Activated CD8-positive, alpha-beta memory T cell treated with anti-CD3 and anti-CD28 coated beads, Interleukin-2, amount 10 ng/mL, durations not matched to agents 7 days and 5 days (primary cell): ENCODE measurements around the gene MACROD2. TPM values are rescaled to one million over a fixed set of nuclear protein-coding genes. Genes with fewer than 3 reads are reported as not detected.

Experiments
- ATAC-seq: fragments of 150-1000 bp; cut with Tn5 transposase; one replicate; pipeline ENCODE4 v1.10.0; 2021; ENCODE audit warnings: moderate library complexity
- CTCF ChIA-PET: fragments of 350-600 bp; sonication (Branson Sonifier 250); formaldehyde crosslinking; loops from one replicate; lab custom pipeline; 2021; ENCODE audit warnings: antibody characterized with exemption; lab: Charles Lee
- DNase-seq: peaks from one replicate; pipeline ENCODE4 v3.0.0-alpha.2; 2020
- H3K27ac Mint-ChIP-seq: one replicate; pipeline ENCODE4 v1.8.0; 2021; ENCODE audit warnings: mild to moderate bottlenecking, mixed read lengths
- H3K27me3 Mint-ChIP-seq: one replicate; pipeline ENCODE4 v1.8.0; 2021; ENCODE audit warnings: mixed read lengths
- H3K36me3 Mint-ChIP-seq: one replicate; pipeline ENCODE4 v1.8.0; 2021; ENCODE audit warnings: mild to moderate bottlenecking, mixed read lengths
- H3K4me1 Mint-ChIP-seq: one replicate; pipeline ENCODE4 v1.8.0; 2021; ENCODE audit warnings: mixed read lengths
- H3K4me3 Mint-ChIP-seq: one replicate; pipeline ENCODE4 v1.8.0; 2021; ENCODE audit warnings: mild to moderate bottlenecking, moderate library complexity, mixed read lengths
- H3K9me3 Mint-ChIP-seq: one replicate; pipeline ENCODE4 v1.8.0; 2022; ENCODE audit warnings: low read depth, mixed read lengths
- total RNA-seq, 2 experiments: library from RNA; stranded (reverse); gene quantifications; one replicate each; pipeline ENCODE4 v1.2.3, GENCODE V29; 2021

The MACROD2 gene
- total RNA-seq, 2 experiments from 2014 or later: not detected

DNA sequence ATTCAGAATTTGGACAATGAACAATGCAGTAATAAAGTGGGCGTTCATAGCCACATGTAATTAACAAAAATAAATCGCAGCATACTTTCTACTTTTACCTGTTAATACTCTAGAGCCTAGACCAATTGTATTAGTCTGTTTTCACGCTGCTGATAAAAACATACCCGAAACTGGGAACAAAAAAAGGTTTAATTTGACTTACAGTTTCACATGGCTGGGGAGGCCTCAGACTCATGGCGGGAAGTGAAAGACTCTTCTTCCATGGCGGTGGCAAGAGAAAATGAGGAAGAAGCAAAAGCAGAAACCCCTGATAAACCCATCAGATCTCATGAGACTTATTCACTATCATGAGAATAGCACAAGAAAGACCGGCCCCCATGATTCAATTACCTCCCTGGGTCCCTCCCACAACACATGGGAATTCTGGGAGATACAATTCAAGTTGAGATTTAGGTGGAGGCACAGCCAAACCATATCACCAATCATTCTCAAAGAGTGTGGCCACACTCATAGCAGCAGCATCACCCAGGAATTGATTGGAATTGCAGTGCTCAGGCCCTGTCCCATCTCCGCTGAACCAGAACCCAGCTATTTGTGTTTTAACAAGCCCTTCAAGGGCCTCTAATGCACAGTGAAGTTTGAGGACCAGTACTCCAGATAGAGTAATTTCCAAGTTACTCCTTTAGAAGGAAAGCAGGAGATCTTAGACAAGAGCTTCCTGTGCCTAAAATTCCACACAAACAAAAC lies 1927.9 kb downstream of the MACROD2 start:
- Mint-ChIP-seq H3K27ac (no peak overlapping the region), H3K4me3 (no peak overlapping the region), H3K4me1 (no peaks in the 10 kb centered on the region), H3K27me3 (no peaks in the 10 kb centered on the region), H3K9me3 (peaks cover 12% of the 10 kb centered on the region), H3K36me3 (no peaks in the 10 kb centered on the region)
- CTCF ChIA-PET: no interaction called here
- DNase-seq: no peak
- ATAC-seq: no peak

DNA sequence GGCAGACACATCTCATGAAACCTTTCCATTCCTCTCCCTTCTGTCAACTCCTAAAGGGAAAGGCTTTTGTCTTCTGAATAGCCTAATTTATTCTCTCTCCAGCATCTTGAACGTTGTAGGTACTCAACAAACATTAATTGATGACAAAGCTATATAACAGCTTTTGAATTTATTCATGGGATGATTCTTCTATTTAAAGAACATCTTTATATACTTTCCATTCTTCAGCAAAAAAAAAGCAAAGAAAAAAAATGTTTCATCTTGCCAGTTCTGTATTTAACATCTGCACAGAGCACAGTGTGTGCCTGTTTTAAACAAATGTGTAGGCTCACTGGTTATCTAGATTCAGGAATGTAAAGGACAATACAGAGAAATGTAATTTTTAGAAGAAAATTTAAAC lies 1929.2 kb downstream of the MACROD2 start:
- CTCF ChIA-PET: no interaction called here
- Mint-ChIP-seq H3K4me3 (no peak overlapping the region), H3K27ac (no peak overlapping the region)

DNA sequence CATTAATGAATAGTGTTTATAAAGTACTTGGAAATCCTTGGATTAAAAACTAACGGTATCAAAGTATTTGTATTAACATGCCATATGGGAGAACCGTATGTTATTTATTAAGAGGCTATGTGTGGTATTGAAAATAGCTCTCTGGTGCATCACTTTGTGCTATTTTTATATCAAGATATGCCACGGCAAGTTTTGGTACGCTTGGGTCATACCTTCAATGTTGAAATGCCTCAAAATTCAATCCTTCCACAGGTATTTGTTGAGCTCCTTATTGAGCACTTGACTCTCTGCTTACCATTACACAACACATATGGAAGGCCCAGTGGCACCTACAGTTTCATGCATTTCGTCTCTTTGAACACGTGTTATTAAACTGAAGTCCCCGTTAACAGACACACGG lies 1930.1 kb downstream of the MACROD2 start:
- DNase-seq (no peak), ATAC-seq (no peak)
- H3K9me3 Mint-ChIP-seq: peaks cover 12% of the 10 kb centered on the region
- H3K4me3 Mint-ChIP-seq: no peak overlapping the region
- H3K36me3 Mint-ChIP-seq: no peaks in the 10 kb centered on the region
- no peak overlapping the region for H3K27ac Mint-ChIP-seq
- no peaks in the 10 kb centered on the region for H3K27me3 Mint-ChIP-seq
- H3K4me1 Mint-ChIP-seq: no peaks in the 10 kb centered on the region
- CTCF ChIA-PET: no interaction called here

More for the DNA sequence above, 1929.2 kb downstream of the MACROD2 start:
- Mint-ChIP-seq H3K36me3 (no peaks in the 10 kb centered on the region), H3K9me3 (peaks cover 12% of the 10 kb centered on the region), H3K27me3 (no peaks in the 10 kb centered on the region), H3K4me1 (no peaks in the 10 kb centered on the region)
- DNase-seq: no peak
- no peak for ATAC-seq

DNA sequence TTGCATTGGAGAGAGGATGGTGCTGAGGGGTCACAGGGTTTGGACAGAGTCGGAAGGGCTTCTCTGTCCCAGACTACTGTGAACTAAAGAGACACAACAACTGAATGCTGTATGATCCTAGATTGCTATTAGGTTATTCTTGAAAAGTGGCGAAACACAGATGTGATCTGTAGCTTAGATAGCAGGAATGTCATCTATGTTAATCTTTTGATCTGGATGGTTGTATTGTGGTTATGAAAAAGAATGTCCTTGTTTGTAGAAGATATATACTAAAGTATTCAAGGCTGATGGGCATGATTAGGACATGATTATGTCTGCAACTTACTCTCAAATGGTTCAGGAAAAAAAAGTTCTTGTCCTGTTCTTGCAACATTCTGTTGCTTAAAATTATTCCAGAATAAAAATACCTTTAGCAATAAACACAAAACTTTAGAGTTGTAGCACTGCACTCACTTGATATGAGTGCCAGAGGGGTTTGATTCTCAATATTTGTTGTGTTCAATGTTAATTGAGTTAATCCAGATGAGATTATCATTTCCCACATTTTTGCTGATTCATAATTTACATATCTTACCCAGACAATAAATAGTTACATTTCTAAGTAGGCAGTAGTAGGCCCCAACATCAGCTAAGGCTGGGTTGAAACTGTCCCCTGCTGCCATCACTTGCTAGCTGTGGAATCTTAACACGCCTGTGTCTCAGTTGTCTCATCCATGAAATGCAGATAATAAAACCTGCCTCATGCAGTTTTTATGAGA lies 1932.8 kb downstream of the MACROD2 start:
- H3K27me3 Mint-ChIP-seq: no peaks in the 10 kb centered on the region
- no peak overlapping the region for H3K27ac Mint-ChIP-seq
- H3K9me3 Mint-ChIP-seq: peaks cover 7% of the 10 kb centered on the region
- no peaks in the 10 kb centered on the region for H3K4me1 Mint-ChIP-seq
- DNase-seq (no peak), ATAC-seq (no peak)
- no peaks in the 10 kb centered on the region for H3K36me3 Mint-ChIP-seq
- H3K4me3 Mint-ChIP-seq: no peak overlapping the region
- CTCF ChIA-PET: no interaction called here

DNA sequence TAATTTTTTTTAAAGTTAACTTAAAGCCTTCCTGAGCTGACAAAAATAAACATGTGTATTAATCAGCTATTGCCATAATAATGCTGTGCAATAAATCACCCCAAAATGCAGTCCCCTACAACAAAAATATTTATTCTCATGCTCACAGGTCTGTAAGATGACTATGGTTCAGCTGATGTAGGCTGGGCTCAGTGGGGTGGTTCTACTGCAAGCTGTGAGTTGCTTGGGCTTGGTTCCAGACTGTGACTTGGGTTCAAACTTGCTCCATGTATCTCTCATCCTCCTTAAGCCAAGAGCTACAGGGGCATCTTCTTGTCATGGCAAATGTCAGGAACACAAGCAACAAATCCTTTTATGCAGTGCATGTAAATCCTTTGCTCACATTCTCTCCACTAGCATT lies 1933.6 kb downstream of the MACROD2 start:
- no peaks in the 10 kb centered on the region for H3K4me1 Mint-ChIP-seq
- no peaks in the 10 kb centered on the region for H3K36me3 Mint-ChIP-seq
- ATAC-seq (no peak), DNase-seq (no peak)
- H3K27me3 Mint-ChIP-seq: no peaks in the 10 kb centered on the region
- H3K27ac Mint-ChIP-seq: no peak overlapping the region
- CTCF ChIA-PET: no interaction called here
- H3K9me3 Mint-ChIP-seq: peaks cover 7% of the 10 kb centered on the region
- no peak overlapping the region for H3K4me3 Mint-ChIP-seq

DNA sequence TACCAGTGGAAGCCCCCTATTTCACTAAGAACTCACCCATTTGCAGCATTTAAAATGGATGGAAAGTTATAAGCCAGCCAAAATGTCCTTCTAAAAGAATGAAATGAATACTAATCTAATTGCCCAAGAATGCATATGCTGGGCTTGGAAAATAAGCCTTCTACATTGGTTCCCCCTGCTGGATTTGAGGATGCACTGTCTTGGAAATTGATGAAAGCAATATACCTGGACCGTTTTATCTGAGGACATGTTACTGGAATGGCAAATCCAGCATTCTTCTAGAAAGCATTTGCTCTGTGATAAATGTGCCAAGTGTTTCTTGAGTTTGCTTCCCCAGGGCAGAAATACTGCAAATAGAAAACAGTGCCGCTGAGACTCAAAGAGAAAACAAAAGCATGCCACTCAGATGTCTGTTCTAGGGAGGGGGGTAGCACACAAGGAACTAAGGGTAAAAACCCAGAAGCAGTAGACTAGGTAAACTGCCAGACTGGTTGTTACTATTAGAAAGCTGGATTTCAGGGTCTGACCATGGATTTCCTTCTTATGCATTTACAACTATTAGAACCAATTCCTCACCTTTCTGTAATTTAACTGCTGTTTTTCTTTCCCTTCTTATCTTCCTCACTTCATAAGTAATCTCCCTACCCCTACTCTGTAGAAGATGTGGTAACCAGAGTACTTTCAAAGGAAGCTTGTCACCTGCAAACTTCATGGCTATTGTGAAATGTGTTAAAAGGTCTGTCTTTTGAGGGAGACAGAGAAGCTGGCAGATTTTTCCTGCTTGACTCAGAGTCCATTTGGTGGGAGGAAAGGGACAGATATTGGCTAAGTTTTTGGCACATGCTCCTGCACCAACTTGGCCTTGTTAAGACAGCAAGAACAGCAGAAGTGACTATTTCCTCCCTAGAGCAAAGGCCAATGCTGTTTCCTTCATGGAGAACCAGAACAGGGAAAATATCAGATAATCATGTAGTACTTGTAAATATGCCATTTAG lies 1935.3 kb downstream of the MACROD2 start:
- Mint-ChIP-seq H3K36me3 (no peaks in the 10 kb centered on the region), H3K9me3 (peaks cover 7% of the 10 kb centered on the region), H3K4me1 (no peaks in the 10 kb centered on the region), H3K27me3 (no peaks in the 10 kb centered on the region), H3K4me3 (no peak overlapping the region), H3K27ac (no peak overlapping the region)
- CTCF ChIA-PET: no interaction called here
- DNase-seq (no peak), ATAC-seq (no peak)

DNA sequence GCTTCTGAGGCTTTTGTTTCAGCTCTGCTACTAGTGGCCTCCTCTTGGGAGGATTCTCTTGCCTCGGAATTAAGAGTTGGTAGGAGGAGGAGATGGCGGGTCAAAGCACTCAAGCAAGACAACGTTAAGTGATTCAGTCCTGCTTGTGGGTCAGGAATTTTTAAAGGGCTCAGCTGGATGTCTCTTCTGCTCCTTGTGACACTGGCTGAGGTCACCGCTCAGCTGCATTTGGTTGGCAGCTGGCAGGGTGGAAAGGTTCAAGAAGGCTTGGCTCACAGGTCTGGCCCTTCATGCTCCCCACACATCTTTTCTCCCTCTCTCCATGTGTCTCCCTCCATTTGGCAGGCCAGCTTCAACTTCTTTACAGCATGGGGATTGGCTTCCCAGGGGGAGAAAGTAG lies 1936.6 kb downstream of the MACROD2 start:
- Mint-ChIP-seq H3K27me3 (no peaks in the 10 kb centered on the region), H3K4me3 (no peak overlapping the region), H3K4me1 (no peaks in the 10 kb centered on the region), H3K27ac (no peak overlapping the region), H3K36me3 (no peaks in the 10 kb centered on the region), H3K9me3 (no peaks in the 10 kb centered on the region)
- DNase-seq: no peak
- CTCF ChIA-PET: no interaction called here
- no peak for ATAC-seq

DNA sequence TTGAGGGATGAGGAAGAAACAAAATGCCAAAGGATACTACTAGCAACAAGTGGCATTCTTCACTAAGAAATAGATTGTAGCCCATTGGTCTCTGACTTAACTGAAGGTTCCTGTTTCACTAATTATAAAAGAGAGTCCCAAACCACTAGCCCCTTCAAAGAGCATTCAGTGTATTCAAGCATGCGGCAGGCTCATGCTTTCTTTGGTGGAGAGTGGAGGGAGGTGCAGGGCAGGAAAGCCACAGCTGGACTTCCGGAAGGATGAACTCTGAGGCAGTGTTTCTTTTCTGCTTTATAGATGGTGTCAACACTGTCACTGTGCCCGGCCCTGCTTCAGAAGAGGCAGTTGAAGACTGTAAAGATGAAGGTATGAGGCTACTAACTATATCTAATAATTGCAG lies 1941.9 kb downstream of the MACROD2 start:
- Mint-ChIP-seq H3K27ac (no peak overlapping the region), H3K36me3 (no peaks in the 10 kb centered on the region), H3K4me1 (no peaks in the 10 kb centered on the region), H3K27me3 (no peaks in the 10 kb centered on the region), H3K9me3 (peaks cover 5% of the 10 kb centered on the region), H3K4me3 (no peak overlapping the region)
- CTCF ChIA-PET: no interaction called here
- ATAC-seq (no peak), DNase-seq (no peak)

DNA sequence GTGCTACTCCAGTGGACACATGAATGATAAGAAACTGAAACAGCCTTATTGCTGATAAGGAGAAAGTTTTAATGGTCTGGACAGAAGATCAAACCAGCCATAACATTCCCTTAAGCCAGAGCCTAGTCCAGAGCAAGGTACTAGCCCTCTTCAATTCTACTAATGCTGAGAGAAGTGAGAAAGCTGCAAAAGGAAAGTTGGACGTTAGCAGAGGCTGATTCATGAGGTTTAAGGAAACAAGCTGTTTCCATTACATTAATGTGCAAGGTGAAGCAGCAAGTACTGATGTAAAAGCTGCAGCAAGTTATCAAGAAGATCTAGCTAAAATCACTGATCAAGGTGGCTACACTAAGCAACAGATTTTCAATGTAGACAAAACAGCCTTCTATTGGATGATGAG lies 1943.5 kb downstream of the MACROD2 start:
- ATAC-seq (no peak), DNase-seq (no peak)
- Mint-ChIP-seq H3K4me3 (no peak overlapping the region), H3K27me3 (no peaks in the 10 kb centered on the region), H3K4me1 (no peaks in the 10 kb centered on the region), H3K9me3 (peaks cover 5% of the 10 kb centered on the region), H3K36me3 (no peaks in the 10 kb centered on the region), H3K27ac (no peak overlapping the region)
- CTCF ChIA-PET: no interaction called here

DNA sequence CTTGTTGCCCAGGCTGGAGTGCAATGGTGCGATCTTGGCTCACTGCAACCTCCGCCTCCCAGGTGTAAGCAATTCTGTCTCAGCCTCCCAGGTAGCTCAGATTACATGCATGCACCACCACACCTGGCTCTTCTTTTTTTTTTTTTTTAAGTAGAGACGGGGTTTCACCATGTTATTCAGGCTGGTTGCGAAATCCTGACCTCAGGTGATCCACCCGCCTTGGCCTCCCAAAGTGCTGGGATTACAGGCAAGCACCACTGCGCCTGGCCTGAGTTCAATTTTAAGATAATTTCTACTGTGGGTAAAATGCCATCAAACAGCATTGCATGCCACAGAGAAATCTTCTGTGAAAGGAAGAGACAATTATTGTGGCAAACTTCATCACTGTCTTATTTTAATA lies 1944.8 kb downstream of the MACROD2 start:
- Mint-ChIP-seq H3K27ac (no peak overlapping the region), H3K4me1 (no peaks in the 10 kb centered on the region), H3K27me3 (no peaks in the 10 kb centered on the region), H3K9me3 (peaks cover 8% of the 10 kb centered on the region), H3K4me3 (no peak overlapping the region), H3K36me3 (no peaks in the 10 kb centered on the region)
- DNase-seq: no peak
- CTCF ChIA-PET: no interaction called here
- no peak for ATAC-seq

DNA sequence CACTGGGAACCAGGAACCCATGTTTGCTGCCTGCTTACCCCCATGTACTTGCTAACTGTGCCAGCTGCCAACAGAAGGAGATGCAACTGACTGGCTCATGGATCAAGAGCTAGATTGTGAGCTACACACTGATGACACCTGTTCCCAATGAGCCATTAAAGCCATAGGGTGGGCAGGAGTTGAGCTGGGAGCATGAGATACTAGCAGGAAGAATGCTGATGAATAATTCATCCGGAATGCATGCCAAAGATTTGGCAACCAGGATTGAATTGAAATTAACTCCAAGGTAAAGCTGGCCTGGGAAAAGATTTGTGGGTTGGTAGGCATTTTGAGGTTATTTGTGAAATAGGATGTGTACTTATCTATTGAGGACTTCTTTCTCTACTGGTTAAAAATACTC lies 1946.8 kb downstream of the MACROD2 start:
- Mint-ChIP-seq H3K9me3 (peaks cover 8% of the 10 kb centered on the region), H3K4me3 (no peak overlapping the region), H3K27ac (no peak overlapping the region), H3K36me3 (no peaks in the 10 kb centered on the region), H3K4me1 (no peaks in the 10 kb centered on the region), H3K27me3 (no peaks in the 10 kb centered on the region)
- no peak for ATAC-seq
- DNase-seq: no peak
- CTCF ChIA-PET: no interaction called here

DNA sequence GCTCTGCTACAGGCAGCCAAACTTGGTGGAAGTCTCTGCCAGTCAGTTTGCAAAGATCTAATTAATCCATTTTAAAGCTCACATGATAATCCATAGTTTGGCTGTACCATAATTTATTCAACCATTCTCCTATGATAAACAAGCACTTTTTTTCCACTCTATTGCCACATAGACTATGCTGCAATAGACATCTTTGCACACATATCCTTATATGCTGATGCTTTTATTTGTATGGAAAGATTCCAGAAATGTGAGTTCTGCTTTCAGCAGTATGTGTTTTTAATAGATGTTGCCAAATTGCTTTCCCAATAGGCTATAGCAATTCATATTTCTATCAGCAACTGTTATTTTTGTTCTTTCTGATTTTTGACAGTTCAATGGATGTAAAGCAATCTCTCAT lies 1950.0 kb downstream of the MACROD2 start:
- ATAC-seq: no peak
- DNase-seq: no peak
- Mint-ChIP-seq H3K36me3 (no peaks in the 10 kb centered on the region), H3K9me3 (peaks cover 3% of the 10 kb centered on the region), H3K27me3 (no peaks in the 10 kb centered on the region), H3K4me3 (no peak overlapping the region), H3K27ac (no peak overlapping the region), H3K4me1 (no peaks in the 10 kb centered on the region)
- CTCF ChIA-PET: no interaction called here

DNA sequence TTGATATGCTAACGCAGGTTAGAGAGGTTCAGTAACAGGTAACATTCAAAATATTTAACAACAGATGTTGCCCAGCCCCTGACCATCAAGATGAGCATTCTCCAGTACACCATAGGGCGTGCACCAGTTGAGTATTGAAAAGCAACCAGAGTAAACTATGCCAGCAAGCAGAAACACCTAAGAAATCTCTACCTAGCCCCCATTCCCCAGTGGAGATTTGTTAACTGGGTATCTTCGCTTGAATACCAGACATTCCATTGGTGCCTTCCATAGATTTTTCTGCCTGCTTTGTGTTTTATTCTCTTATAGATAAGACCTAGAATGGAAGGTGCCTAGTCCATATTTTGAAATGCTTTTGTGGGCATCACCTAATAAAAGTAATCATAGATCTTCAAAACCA lies 1954.1 kb downstream of the MACROD2 start:
- peaks cover 6% of the 10 kb centered on the region for H3K9me3 Mint-ChIP-seq
- H3K27me3 Mint-ChIP-seq: no peaks in the 10 kb centered on the region
- no peak overlapping the region for H3K27ac Mint-ChIP-seq
- no peak overlapping the region for H3K4me3 Mint-ChIP-seq
- CTCF ChIA-PET: no interaction called here
- ATAC-seq (no peak), DNase-seq (no peak)
- no peaks in the 10 kb centered on the region for H3K4me1 Mint-ChIP-seq
- no peaks in the 10 kb centered on the region for H3K36me3 Mint-ChIP-seq
